Mesothelial cell of epicardium (in vitro differentiated cells): ENCODE measurements around the gene TMEM147. TPM values are rescaled to one million over a fixed set of nuclear protein-coding genes. Genes with fewer than 3 reads are reported as not detected.

ENCODE experiments used
- DNase-seq, 2 experiments: peaks; one replicate each; pipeline ENCODE4 v3.0.0; 2021; ENCODE audit warnings: low spot score in 2 of 2; ENCODE audit not compliant: unreplicated experiment in 2 of 2
- H3K27ac Mint-ChIP-seq: 2 replicates; pipeline ENCODE4 v1.8.0; 2021; ENCODE audit warnings: mixed read lengths
- H3K27me3 Mint-ChIP-seq: 2 replicates; pipeline ENCODE4 v1.8.0; 2021; ENCODE audit warnings: low read depth, mixed read lengths
- H3K36me3 Mint-ChIP-seq: 2 replicates; pipeline ENCODE4 v1.8.0; 2021; ENCODE audit warnings: mixed read lengths
- H3K4me1 Mint-ChIP-seq: 2 replicates; pipeline ENCODE4 v1.8.0; 2021; ENCODE audit warnings: mixed read lengths
- H3K4me3 Mint-ChIP-seq: 2 replicates; pipeline ENCODE4 v1.8.0; 2021; ENCODE audit warnings: mild to moderate bottlenecking, moderate library complexity, mixed read lengths
- H3K9me3 Mint-ChIP-seq: 2 replicates; pipeline ENCODE4 v1.8.0; 2021; ENCODE audit warnings: mixed read lengths
- total RNA-seq: library from RNA; stranded (reverse); gene quantifications from 3 replicates; pipeline ENCODE4 v1.2.1, GENCODE V29; 2021
- TF ChIP-seq, protein P1 (sequence below): fragments of 200-600 bp; sonication (generic); IDR thresholded peaks from one replicate; pipeline ENCODE4 v1.5.0; 2021; ENCODE audit warnings: antibody characterized with exemption; ENCODE audit not compliant: unreplicated experiment

The TMEM147 gene
- total RNA-seq, 1 donor from 2014 or later, result 82.2 TPM

DNA sequence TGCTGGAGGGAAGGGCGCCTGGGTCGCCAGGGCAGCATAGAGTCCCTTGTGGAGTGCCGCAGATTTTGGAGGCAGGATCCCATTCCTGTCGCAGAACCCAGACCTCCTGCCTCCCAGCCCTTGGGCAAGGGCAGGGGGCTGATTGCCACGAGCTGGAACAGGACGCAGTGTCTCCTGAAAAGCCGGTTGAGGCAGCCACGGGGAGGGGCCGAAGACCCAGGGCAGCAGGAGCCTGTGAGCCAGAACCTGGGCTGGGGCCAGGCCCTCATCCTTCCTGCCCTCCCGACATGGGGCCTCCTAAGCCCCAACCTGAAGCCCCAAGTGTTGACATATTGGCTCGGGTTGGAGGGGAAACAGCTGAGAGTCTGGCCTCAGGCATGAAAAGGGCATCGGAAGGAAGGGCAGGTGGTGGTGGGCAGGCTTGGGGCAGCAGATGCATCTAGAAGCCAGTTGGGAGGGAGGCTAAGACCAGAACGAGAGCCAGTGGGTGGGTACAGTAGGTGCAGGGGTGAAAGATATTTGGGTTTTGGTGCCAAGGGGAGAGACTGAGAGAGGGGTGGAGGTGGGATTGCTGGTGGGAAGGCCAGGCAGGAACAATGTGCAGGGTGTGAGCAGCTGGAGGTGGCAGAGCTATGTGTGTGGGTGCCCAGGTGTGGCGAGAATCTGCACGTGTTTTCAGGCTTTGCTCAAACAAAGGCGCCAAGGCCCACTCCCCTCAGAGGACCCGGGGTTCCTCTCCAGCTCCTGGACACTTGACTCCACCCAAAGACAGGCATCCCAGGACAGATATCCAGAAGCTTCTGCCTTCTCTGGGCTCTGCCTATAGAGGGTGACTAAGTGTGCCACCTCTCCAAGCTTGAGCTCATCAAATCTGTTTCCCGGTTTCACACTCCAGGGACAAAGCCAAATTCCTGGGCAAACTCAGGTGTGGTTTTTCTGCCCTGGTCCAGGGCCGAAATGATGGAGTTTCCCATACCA, 15.9 kb upstream of the TMEM147 start:
- Mint-ChIP-seq H3K36me3 (no peaks in the 10 kb centered on the region), H3K4me1 (no peaks in the 10 kb centered on the region), H3K27ac (no peak overlapping the region), H3K9me3 (no peaks in the 10 kb centered on the region), H3K4me3 (no peak overlapping the region), H3K27me3 (peaks cover 38% of the 10 kb centered on the region)
- TF ChIP-seq, protein P1, sequence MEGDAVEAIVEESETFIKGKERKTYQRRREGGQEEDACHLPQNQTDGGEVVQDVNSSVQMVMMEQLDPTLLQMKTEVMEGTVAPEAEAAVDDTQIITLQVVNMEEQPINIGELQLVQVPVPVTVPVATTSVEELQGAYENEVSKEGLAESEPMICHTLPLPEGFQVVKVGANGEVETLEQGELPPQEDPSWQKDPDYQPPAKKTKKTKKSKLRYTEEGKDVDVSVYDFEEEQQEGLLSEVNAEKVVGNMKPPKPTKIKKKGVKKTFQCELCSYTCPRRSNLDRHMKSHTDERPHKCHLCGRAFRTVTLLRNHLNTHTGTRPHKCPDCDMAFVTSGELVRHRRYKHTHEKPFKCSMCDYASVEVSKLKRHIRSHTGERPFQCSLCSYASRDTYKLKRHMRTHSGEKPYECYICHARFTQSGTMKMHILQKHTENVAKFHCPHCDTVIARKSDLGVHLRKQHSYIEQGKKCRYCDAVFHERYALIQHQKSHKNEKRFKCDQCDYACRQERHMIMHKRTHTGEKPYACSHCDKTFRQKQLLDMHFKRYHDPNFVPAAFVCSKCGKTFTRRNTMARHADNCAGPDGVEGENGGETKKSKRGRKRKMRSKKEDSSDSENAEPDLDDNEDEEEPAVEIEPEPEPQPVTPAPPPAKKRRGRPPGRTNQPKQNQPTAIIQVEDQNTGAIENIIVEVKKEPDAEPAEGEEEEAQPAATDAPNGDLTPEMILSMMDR, result no peak
- DNase-seq, result no peak

DNA sequence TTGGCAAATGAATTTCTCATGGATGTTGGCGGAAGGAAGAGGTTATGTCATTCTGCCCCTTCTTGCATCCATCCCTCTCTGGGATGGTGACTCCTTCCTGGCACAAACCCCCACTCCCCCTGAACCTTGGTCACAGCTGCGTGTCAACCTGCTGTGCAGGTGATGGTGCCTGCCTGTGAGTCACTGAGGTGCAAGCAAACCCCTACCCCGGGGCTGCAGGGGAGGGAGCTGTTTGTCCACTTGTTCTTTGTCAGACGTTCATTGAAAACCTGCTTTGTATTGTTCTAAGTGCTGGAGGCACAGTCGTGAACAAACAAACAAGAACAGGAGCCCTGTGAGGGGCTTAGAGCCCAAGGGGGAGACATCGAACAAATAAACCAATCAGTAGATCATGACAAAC, 14.1 kb upstream of the TMEM147 start:
- Mint-ChIP-seq H3K4me1 (no peaks in the 10 kb centered on the region), H3K27me3 (peaks cover 27% of the 10 kb centered on the region), H3K36me3 (no peaks in the 10 kb centered on the region), H3K27ac (no peak overlapping the region), H3K9me3 (no peaks in the 10 kb centered on the region), H3K4me3 (no peak overlapping the region)
- no peak for DNase-seq
- TF ChIP-seq, protein P1, result no peak

DNA sequence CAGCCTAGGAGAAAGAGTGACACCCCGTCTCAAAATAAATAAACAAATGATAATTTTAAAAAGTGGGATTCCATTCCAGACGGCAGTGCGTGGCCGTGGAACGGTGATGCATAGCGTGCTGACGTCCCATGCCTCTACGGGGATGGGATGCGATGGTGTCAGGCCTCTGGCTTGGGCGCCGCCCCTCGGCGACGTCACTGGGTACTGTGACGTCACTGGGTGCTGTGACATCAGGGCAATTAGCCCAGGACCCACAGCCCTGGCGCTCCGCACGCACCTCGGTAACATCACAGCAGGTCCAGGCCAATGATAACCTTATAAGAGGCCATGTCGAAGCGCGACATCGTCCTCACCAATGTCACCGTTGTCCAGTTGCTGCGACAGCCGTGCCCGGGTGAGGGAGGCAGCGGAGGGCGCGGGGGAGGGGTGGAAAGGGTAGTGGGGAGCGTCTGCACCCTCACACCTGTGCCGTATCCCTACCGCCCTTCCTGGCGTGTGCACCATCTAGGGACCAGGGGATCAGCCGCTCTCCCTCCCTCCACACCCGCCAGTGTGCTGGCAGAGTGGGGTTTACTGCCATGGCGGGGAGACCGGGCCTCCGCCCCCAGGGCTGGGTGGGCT, 12.1 kb upstream of the TMEM147 start, which contains the start of gene GAPDHS:
Gene GAPDHS (plus strand): TSS at position 256 of the 621 bp plus-strand sequence. CDS start 72 bp downstream, at position 328.
- Mint-ChIP-seq H3K9me3 (no peaks in the 10 kb centered on the region), H3K27ac (no peak within 1 kb of the TSS), H3K36me3 (no peaks in the 10 kb centered on the region), H3K27me3 (peaks cover 18% of the 10 kb centered on the region), H3K4me3 (no peak within 1 kb of the TSS), H3K4me1 (no peaks in the 10 kb centered on the region)
- TF ChIP-seq, protein P1, result no peak
- DNase-seq, result no peak

DNA sequence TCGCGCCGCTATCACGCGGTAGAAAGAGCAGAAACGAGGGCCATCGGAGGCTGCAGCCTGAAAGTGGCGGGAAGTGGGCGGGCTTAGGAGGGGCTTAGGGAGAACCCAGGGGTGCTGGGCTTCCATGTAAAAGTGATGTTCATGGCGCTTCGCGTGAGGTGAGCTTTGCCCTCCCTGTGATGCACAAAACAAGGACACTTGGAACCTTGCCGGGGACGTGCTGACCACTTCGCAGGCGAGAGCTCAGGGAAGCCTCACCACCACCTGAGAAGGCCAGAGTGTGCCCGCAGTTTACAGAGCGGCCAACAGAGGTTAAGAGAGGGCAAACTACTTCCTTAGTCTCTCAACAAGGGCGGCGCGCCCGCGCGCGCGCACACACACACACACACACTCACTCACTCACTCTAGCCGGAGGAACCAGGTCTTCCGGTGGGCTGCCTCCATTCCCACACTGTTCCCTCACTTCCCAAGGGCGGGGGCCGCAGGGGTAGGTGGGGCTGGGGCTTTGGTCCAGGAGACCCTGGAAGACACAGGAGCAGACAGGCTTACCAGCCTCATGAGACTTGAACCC, 11.5 kb upstream of the TMEM147 start:
- Mint-ChIP-seq H3K27me3 (peaks cover 15% of the 10 kb centered on the region), H3K36me3 (no peaks in the 10 kb centered on the region), H3K4me1 (no peaks in the 10 kb centered on the region), H3K9me3 (no peaks in the 10 kb centered on the region), H3K27ac (no peak overlapping the region), H3K4me3 (no peak overlapping the region)
- TF ChIP-seq, protein P1, result no peak
- no peak for DNase-seq

- H3K4me1 Mint-ChIP-seq, result no peaks in the 10 kb centered on the region
- no peak overlapping the region for H3K4me3 Mint-ChIP-seq
- H3K36me3 Mint-ChIP-seq, result no peaks in the 10 kb centered on the region
- DNase-seq, result no peak
- no peaks in the 10 kb centered on the region for H3K9me3 Mint-ChIP-seq
- TF ChIP-seq, protein P1, result no peak
- peak overlapping the region; percentile 16 for H3K27ac Mint-ChIP-seq
- H3K27me3 Mint-ChIP-seq, result peaks cover 11% of the 10 kb centered on the region
Measured at GRCh38 chr19:35534803-35535480, 10.5 kb upstream of the TMEM147 start.
